Measurements from ENCODE around the gene PTGER3.
"Not testable (repeated sequence)": the region's sequence is repeated elsewhere in the genome, so short reads cannot be mapped to it uniquely, and the experiment has no call there.

Gene PTGER3

GRCh38 chr1:70941563-70941962, 106.1 kb downstream of the PTGER3 start:
- no peak for DNase-seq

GRCh38 chr1:70940398-70940797, 107.2 kb downstream of the PTGER3 start:
- not testable (repeated sequence) for DNase-seq

GRCh38 chr1:70934194-70934961, 113.2 kb downstream of the PTGER3 start:
- DNase-seq = no peak

GRCh38 chr1:70930062-70930461, 117.6 kb downstream of the PTGER3 start:
- DNase-seq = no peak

- no peak for DNase-seq
These were observed 125.4 kb downstream of the PTGER3 start for GRCh38 chr1:70922196-70922595.

All from CD4-positive, alpha-beta T cell treated with Interleukin-4 for 1 hour (primary cell).